ENCODE measurements around the gene CCDC7. TPM values are rescaled to one million over a fixed set of nuclear protein-coding genes. Genes with fewer than 3 reads are reported as not detected.

CCDC7 gene
- total and polyA plus RNA-seq, 10 of the 15 experiments (the other 5 are each of a cell fraction or from before 2014, with no cell fraction given) = 1.8 to 5.6 (median 3.4) TPM

DNA sequence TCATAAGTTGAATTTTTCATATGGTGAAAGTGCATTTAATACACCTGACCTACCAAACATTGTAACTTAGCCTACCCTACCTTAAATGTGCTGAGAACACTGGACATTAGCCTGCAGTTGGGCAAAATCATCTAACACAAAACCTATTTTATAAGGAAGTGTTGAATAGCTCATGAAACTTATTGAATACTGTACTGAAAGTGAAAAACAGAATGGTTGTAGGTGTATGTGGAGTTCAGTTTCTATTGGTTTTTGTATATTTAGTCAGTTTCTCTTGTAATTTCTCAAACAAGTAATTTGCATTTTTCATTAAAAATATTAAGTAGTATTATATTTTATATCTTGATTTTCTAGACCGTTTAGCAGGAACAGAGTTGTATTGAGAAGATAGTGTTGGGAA lies 15.3 kb downstream of the CCDC7 start (continued):
- TF ChIP-seq, protein P1, sequence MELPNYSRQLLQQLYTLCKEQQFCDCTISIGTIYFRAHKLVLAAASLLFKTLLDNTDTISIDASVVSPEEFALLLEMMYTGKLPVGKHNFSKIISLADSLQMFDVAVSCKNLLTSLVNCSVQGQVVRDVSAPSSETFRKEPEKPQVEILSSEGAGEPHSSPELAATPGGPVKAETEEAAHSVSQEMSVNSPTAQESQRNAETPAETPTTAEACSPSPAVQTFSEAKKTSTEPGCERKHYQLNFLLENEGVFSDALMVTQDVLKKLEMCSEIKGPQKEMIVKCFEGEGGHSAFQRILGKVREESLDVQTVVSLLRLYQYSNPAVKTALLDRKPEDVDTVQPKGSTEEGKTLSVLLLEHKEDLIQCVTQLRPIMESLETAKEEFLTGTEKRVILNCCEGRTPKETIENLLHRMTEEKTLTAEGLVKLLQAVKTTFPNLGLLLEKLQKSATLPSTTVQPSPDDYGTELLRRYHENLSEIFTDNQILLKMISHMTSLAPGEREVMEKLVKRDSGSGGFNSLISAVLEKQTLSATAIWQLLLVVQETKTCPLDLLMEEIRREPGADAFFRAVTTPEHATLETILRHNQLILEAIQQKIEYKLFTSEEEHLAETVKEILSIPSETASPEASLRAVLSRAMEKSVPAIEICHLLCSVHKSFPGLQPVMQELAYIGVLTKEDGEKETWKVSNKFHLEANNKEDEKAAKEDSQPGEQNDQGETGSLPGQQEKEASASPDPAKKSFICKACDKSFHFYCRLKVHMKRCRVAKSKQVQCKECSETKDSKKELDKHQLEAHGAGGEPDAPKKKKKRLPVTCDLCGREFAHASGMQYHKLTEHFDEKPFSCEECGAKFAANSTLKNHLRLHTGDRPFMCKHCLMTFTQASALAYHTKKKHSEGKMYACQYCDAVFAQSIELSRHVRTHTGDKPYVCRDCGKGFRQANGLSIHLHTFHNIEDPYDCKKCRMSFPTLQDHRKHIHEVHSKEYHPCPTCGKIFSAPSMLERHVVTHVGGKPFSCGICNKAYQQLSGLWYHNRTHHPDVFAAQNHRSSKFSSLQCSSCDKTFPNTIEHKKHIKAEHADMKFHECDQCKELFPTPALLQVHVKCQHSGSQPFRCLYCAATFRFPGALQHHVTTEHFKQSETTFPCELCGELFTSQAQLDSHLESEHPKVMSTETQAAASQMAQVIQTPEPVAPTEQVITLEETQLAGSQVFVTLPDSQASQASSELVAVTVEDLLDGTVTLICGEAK (IDR thresholded peaks at IDR 0.05; ENCODE audit: borderline replicate concordance) = no peak
- TF ChIP-seq, protein P2, sequence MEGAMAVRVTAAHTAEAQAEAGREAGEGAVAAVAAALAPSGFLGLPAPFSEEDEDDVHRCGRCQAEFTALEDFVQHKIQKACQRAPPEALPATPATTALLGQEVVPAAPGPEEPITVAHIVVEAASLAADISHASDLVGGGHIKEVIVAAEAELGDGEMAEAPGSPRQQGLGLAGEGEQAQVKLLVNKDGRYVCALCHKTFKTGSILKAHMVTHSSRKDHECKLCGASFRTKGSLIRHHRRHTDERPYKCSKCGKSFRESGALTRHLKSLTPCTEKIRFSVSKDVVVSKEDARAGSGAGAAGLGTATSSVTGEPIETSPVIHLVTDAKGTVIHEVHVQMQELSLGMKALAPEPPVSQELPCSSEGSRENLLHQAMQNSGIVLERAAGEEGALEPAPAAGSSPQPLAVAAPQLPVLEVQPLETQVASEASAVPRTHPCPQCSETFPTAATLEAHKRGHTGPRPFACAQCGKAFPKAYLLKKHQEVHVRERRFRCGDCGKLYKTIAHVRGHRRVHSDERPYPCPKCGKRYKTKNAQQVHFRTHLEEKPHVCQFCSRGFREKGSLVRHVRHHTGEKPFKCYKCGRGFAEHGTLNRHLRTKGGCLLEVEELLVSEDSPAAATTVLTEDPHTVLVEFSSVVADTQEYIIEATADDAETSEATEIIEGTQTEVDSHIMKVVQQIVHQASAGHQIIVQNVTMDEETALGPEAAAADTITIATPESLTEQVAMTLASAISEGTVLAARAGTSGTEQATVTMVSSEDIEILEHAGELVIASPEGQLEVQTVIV (IDR thresholded peaks at IDR 0.05; ENCODE audit: borderline replicate concordance, partially characterized antibody) = no peak
- TF ChIP-seq, protein P3, sequence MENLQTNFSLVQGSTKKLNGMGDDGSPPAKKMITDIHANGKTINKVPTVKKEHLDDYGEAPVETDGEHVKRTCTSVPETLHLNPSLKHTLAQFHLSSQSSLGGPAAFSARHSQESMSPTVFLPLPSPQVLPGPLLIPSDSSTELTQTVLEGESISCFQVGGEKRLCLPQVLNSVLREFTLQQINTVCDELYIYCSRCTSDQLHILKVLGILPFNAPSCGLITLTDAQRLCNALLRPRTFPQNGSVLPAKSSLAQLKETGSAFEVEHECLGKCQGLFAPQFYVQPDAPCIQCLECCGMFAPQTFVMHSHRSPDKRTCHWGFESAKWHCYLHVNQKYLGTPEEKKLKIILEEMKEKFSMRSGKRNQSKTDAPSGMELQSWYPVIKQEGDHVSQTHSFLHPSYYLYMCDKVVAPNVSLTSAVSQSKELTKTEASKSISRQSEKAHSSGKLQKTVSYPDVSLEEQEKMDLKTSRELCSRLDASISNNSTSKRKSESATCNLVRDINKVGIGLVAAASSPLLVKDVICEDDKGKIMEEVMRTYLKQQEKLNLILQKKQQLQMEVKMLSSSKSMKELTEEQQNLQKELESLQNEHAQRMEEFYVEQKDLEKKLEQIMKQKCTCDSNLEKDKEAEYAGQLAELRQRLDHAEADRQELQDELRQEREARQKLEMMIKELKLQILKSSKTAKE (IDR thresholded peaks at IDR 0.05; ENCODE audit: low read depth, poor library complexity, severe bottlenecking) = no peak
- TF ChIP-seq IKZF2 (IDR thresholded peaks at IDR 0.05) (no peak), ZBED1 (IDR thresholded peaks at IDR 0.05; ENCODE audit: borderline replicate concordance) (no peak), RELA (IDR thresholded peaks at IDR 0.05; ENCODE audit: borderline replicate concordance, partially characterized antibody) (no peak)
- TF ChIP-seq, protein P4, sequence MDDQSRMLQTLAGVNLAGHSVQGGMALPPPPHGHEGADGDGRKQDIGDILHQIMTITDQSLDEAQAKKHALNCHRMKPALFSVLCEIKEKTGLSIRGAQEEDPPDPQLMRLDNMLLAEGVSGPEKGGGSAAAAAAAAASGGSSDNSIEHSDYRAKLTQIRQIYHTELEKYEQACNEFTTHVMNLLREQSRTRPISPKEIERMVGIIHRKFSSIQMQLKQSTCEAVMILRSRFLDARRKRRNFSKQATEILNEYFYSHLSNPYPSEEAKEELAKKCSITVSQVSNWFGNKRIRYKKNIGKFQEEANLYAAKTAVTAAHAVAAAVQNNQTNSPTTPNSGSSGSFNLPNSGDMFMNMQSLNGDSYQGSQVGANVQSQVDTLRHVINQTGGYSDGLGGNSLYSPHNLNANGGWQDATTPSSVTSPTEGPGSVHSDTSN (IDR thresholded peaks at IDR 0.05; ENCODE audit: insufficient replicate concordance, low read depth, low read length) = no peak
